GM12875 (cell line): Measurements from ENCODE around the gene PGRMC2.

Experiments used
- H3K4me3 ChIP-seq: one replicate; pipeline ENCODE4 v1.5.1; 2011; ENCODE audit warnings: low read depth, low read length, control low read depth
- CTCF ChIP-seq: IDR thresholded peaks from 2 replicates; pipeline ENCODE4 v1.5.1; 2011; ENCODE audit warnings: low read depth, mild to moderate bottlenecking, control low read depth, inconsistent platforms, low read length, moderate library complexity, borderline replicate concordance; ENCODE audit not compliant: insufficient read depth

The PGRMC2 gene

GRCh38 chr4:128285085-128285997 is 2.3 kb downstream of the PGRMC2 start:
- no peak overlapping the region for H3K4me3 ChIP-seq
- no peak for TF ChIP-seq CTCF

GRCh38 chr4:128284317-128284716 is 3.3 kb downstream of the PGRMC2 start:
- no peak overlapping the region for H3K4me3 ChIP-seq
- no peak for TF ChIP-seq CTCF

GRCh38 chr4:128283071-128283470 is 4.5 kb downstream of the PGRMC2 start:
- TF ChIP-seq CTCF, result no peak
- no peak overlapping the region for H3K4me3 ChIP-seq

- H3K4me3 ChIP-seq, result no peak overlapping the region
- TF ChIP-seq CTCF, result no peak
Measured at GRCh38 chr4:128282516-128282915, 5.1 kb downstream of the PGRMC2 start.

DNA sequence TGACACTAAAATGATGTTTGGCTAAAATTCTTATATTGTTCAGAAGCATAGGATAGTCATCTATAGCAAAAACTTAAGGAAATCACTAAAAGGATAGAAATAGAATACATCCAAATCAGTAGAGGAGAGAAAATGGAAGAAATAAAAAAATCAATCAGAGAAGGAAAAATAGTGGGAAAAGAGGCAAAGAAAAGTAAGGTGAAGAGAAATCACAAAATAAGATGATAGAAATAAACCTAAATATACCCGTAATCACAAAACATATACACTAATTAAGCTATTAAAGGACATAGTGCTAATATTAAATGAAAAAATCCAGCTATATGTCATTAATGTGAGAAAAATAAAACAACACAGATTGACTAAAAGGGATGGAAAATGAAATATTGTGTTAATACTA is 6.3 kb downstream of the PGRMC2 start:
- no peak for TF ChIP-seq CTCF
- no peak overlapping the region for H3K4me3 ChIP-seq

GRCh38 chr4:128279624-128280225 is 7.9 kb downstream of the PGRMC2 start:
- TF ChIP-seq CTCF, result no peak
- no peak overlapping the region for H3K4me3 ChIP-seq

DNA sequence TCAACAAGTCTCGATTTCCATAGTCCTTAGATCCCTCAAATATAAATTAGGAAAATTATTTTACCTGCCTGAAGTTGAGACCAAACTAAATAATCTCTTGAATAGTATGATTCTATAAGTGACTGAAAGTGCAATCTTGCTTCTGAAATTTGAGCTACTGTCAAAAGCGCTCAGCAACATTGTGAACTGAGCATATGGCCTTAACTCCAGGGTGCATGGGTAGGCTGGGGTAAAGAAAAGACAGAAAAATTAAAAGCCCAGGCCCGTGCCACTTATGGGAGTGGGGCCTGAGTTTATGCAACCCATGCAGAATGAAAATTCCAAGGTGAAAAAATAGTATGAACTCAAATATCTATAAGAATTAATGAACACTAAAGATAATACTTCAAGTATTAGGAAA is 9.8 kb downstream of the PGRMC2 start:
- TF ChIP-seq CTCF, result no peak
- H3K4me3 ChIP-seq, result no peak overlapping the region
